Measurements from ENCODE around the gene TRAF3IP1. TPM values are rescaled to one million over a fixed set of nuclear protein-coding genes. Genes with fewer than 3 reads are reported as not detected.
"Not testable (repeated sequence)": the region's sequence is repeated elsewhere in the genome, so short reads cannot be mapped to it uniquely, and the experiment has no call there.

TRAF3IP1 gene
- polyA plus RNA-seq, 3 donors, result 1.2 to 1.5 (median 1.5) TPM

GRCh38 chr2:238403632-238404405, 83.5 kb downstream of the TRAF3IP1 start:
- H3K4me3 ChIP-seq (replicated peaks in 1 of 3; ENCODE audit: low read depth in 2 of 3, low read length in 3 of 3), result no peak overlapping the region
- no peak overlapping the region for H2AFZ ChIP-seq (ENCODE audit: insufficient read depth, low read depth, low read length, poor library complexity, severe bottlenecking)
- WGBS (ENCODE audit: insufficient coverage), result 97% methylated on average over 15 of the region's 21 CpGs
- H3K4me2 ChIP-seq (replicated peaks; ENCODE audit: extremely low read depth, low read length, poor library complexity, severe bottlenecking), result no peak overlapping the region
- TF ChIP-seq CTCF (IDR thresholded peaks at IDR 0.05), result no peak
- no peak overlapping the region for H3K27ac ChIP-seq (ENCODE audit: low read depth in 1 of 2, low read length in 2 of 2)
- Mint-ChIP-seq H3K9me3 (peaks cover 0 to 6% (median 0%) of the 10 kb centered on the region in 7 donors), H3K4me3 (no peak overlapping the region), H3K27ac (no peak overlapping the region), H3K4me1 (peaks cover 13% of the 10 kb centered on the region), H3K36me3 (peaks cover 4 to 10% of the 10 kb centered on the region in 2 donors), H3K27me3 (ENCODE audit: low read depth in 3 of 3) (peaks cover 0 to 2% (median 2%) of the 10 kb centered on the region in 3 donors)
- H3K9me3 ChIP-seq (replicated peaks in 1 of 2; ENCODE audit: control insufficient read depth in 1 of 2, insufficient read depth in 1 of 2, low read length in 2 of 2), result no peaks in the 10 kb centered on the region
- H3K36me3 ChIP-seq (replicated peaks in 1 of 2; ENCODE audit: control insufficient read depth in 1 of 2, insufficient read depth in 2 of 2, low read length in 2 of 2), result no peaks in the 10 kb centered on the region
- H3K4me1 ChIP-seq (ENCODE audit: control insufficient read depth in 1 of 2, insufficient read depth in 2 of 2, low read length in 2 of 2), result peaks cover 13 to 15% of the 10 kb centered on the region in 2 donors
- intact Hi-C loops (cut with micrococcal nuclease), result no loop called here
- no peaks in the 10 kb centered on the region for H3K79me2 ChIP-seq (ENCODE audit: insufficient read depth, low read length)
- no peak overlapping the region for H3K9ac ChIP-seq (ENCODE audit: insufficient read depth, low read length, poor library complexity, severe bottlenecking)
- H3K27me3 ChIP-seq (ENCODE audit: control insufficient read depth in 2 of 2, insufficient read depth in 2 of 2, low read length in 2 of 2), result no peaks in the 10 kb centered on the region
- no peaks in the 10 kb centered on the region for H4K20me1 ChIP-seq (ENCODE audit: insufficient read depth, low read length)
- DNase-seq, result no peak

DNA sequence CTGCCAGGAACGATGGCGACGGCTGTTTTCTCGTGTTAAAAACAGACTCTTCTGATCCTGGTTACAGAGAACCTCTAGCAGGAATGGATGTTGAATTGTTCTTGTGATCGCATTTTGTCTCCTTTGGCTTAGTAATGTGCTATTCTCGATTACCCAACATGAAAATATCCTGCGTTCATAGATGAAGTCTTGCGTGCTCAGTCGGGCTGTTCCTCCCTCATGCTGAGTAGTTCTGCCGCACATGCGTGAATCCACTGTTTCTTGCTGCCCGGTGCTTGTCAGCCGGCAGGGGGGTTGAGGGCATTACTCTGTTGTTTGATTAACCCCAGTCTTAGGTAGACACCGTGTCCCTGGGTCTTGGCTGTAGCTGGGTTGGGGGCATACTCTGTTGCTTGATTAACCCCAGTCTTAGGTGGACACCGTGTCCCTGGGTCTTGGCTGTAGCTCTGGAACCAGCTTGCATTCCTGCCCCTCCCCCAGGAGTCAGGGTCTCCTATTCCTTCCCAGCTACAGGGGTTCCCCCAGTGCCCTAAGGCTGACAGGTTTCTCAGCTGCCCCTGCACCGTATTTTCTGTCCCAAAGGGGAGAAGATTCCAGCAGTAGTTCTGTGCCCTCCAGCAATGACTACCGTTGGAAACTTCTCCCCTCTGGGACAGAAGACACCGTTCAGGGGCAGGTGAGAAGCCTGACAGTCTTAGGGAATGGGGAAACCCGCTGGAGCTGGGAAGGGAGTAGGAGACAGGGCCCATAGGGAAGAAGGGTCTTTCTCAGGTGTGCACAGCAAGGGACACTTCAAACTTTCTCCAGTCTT, 84.3 kb downstream of the TRAF3IP1 start:
- Histone ChIP-seq H2AFZ (ENCODE audit: insufficient read depth, low read depth, low read length, poor library complexity, severe bottlenecking) (no peak overlapping the region), H3K27me3 (ENCODE audit: control insufficient read depth in 2 of 2, insufficient read depth in 2 of 2, low read length in 2 of 2) (no peaks in the 10 kb centered on the region), H3K9ac (ENCODE audit: insufficient read depth, low read length, poor library complexity, severe bottlenecking) (no peak overlapping the region), H3K9me3 (replicated peaks in 1 of 2; ENCODE audit: control insufficient read depth in 1 of 2, insufficient read depth in 1 of 2, low read length in 2 of 2) (no peaks in the 10 kb centered on the region), H3K79me2 (ENCODE audit: insufficient read depth, low read length) (no peaks in the 10 kb centered on the region), H4K20me1 (ENCODE audit: insufficient read depth, low read length) (no peaks in the 10 kb centered on the region), H3K27ac (ENCODE audit: low read depth in 1 of 2, low read length in 2 of 2) (no peak overlapping the region), H3K36me3 (replicated peaks in 1 of 2; ENCODE audit: control insufficient read depth in 1 of 2, insufficient read depth in 2 of 2, low read length in 2 of 2) (no peaks in the 10 kb centered on the region), H3K4me3 (replicated peaks in 1 of 3; ENCODE audit: low read depth in 2 of 3, low read length in 3 of 3) (no peak overlapping the region), H3K4me2 (replicated peaks; ENCODE audit: extremely low read depth, low read length, poor library complexity, severe bottlenecking) (no peak overlapping the region), H3K4me1 (ENCODE audit: control insufficient read depth in 1 of 2, insufficient read depth in 2 of 2, low read length in 2 of 2) (peaks cover 13 to 15% of the 10 kb centered on the region in 2 donors)
- Mint-ChIP-seq H3K36me3 (peaks cover 2 to 10% of the 10 kb centered on the region in 2 donors), H3K4me3 (no peak overlapping the region), H3K27me3 (ENCODE audit: low read depth in 3 of 3) (peaks cover 0 to 2% (median 2%) of the 10 kb centered on the region in 3 donors), H3K9me3 (peaks cover 0 to 6% (median 0%) of the 10 kb centered on the region in 7 donors), H3K4me1 (peaks cover 13% of the 10 kb centered on the region), H3K27ac (no peak overlapping the region)
- TF ChIP-seq CTCF (IDR thresholded peaks at IDR 0.05), result no peak
- no peak for DNase-seq
- WGBS (ENCODE audit: insufficient coverage), result 92% methylated on average over 13 of the region's 19 CpGs
- intact Hi-C loops (cut with micrococcal nuclease), result loop anchor here in 1 of 2 donors (5.0 kb wide), 1 partner anchor 32 kb away; no protein-coding TSS in a partner anchor

- not testable (repeated sequence) for H3K4me3 ChIP-seq (replicated peaks in 1 of 3; ENCODE audit: low read depth in 2 of 3, low read length in 3 of 3); DNase-seq; H3K9me3 Mint-ChIP-seq; H3K9me3 ChIP-seq (replicated peaks in 1 of 2; ENCODE audit: control insufficient read depth in 1 of 2, insufficient read depth in 1 of 2, low read length in 2 of 2); H3K9ac ChIP-seq (ENCODE audit: insufficient read depth, low read length, poor library complexity, severe bottlenecking); H3K27me3 ChIP-seq (ENCODE audit: control insufficient read depth in 2 of 2, insufficient read depth in 2 of 2, low read length in 2 of 2); H3K27ac ChIP-seq (ENCODE audit: low read depth in 1 of 2, low read length in 2 of 2); H3K36me3 ChIP-seq (replicated peaks in 1 of 2; ENCODE audit: control insufficient read depth in 1 of 2, insufficient read depth in 2 of 2, low read length in 2 of 2); H3K36me3 Mint-ChIP-seq; H3K27ac Mint-ChIP-seq; H3K27me3 Mint-ChIP-seq (ENCODE audit: low read depth in 3 of 3); H3K4me2 ChIP-seq (replicated peaks; ENCODE audit: extremely low read depth, low read length, poor library complexity, severe bottlenecking); H2AFZ ChIP-seq (ENCODE audit: insufficient read depth, low read depth, low read length, poor library complexity, severe bottlenecking); H3K4me3 Mint-ChIP-seq; H4K20me1 ChIP-seq (ENCODE audit: insufficient read depth, low read length); H3K79me2 ChIP-seq (ENCODE audit: insufficient read depth, low read length)
- peaks cover 13% of the 10 kb centered on the region for H3K4me1 Mint-ChIP-seq
- intact Hi-C loops (cut with micrococcal nuclease), result loop anchor here in 1 of 2 donors (5.0 kb wide), 1 partner anchor 33 kb away; no protein-coding TSS in a partner anchor
- WGBS (ENCODE audit: insufficient coverage), result 100% methylated on average over 3 of the region's 4 CpGs
- H3K4me1 ChIP-seq (ENCODE audit: control insufficient read depth in 1 of 2, insufficient read depth in 2 of 2, low read length in 2 of 2), result peaks cover 13 to 15% of the 10 kb centered on the region in 2 donors
Measured at GRCh38 chr2:238405217-238405555, 84.9 kb downstream of the TRAF3IP1 start.

Measured in CD14-positive monocyte (primary cell).